H1 (cell line): Measurements from ENCODE around the gene TMEM129. TPM values are rescaled to one million over a fixed set of nuclear protein-coding genes. Genes with fewer than 3 reads are reported as not detected.

Experiments used
- BCL11A ChIP-seq, 2 experiments: IDR thresholded peaks; one replicate each; pipeline ENCODE4 v1.6.1; 2011; ENCODE audit warnings: low read depth in 2 of 2, low read length in 2 of 2, mild to moderate bottlenecking in 2 of 2
- JUN ChIP-seq: IDR thresholded peaks from 2 replicates; pipeline ENCODE4 v1.6.1; 2011; ENCODE audit warnings: low read depth, mild to moderate bottlenecking, improper control_type of control experiment, low read length
- MAFK ChIP-seq: IDR thresholded peaks from 2 replicates; pipeline ENCODE4 v1.6.1; 2012; ENCODE audit warnings: low read depth, mild to moderate bottlenecking, improper control_type of control experiment, low read length
- POLR2AphosphoS5 ChIP-seq: IDR thresholded peaks from 2 replicates; pipeline ENCODE4 v1.6.1; 2011; ENCODE audit warnings: low read depth, low read length
- SP2 ChIP-seq: IDR thresholded peaks from 2 replicates; pipeline ENCODE4 v1.6.1; 2012; ENCODE audit warnings: mild to moderate bottlenecking, low read length, inconsistent platforms
- TAF1 ChIP-seq: IDR thresholded peaks from 2 replicates; pipeline ENCODE4 v1.6.1; 2011; ENCODE audit warnings: mild to moderate bottlenecking, low read depth, low read length
- TCF12 ChIP-seq: IDR thresholded peaks from 2 replicates; pipeline ENCODE4 v1.6.1; 2011; ENCODE audit warnings: low read depth, mild to moderate bottlenecking, low read length
- polyA plus RNA-seq, 7 experiments: library from polyadenylated mRNA; depleted of rRNA in 3 of 7; stranded (reverse) in 5 of 7; unstranded in 2 of 7; fragments of >200 nt in 5 of 7; fragments of 200-250 nt in 2 of 7; gene quantifications; 1 replicate in 5 of 7; 2 replicates in 1 of 7; 4 replicates in 1 of 7; pipeline versions ENCODE4 v1.2.1 to v1.2.3, GENCODE V29; 2011 to 2013; ENCODE audit warnings: missing spikeins in 2 of 7, mixed read lengths in 2 of 7
- total RNA-seq: library from RNA; stranded (reverse); fragmentation: NEBNext Ultra II Directional; extraction: Animal tissue kit (Norgen Biotek cat#: 25700); gene quantifications from 2 replicates; pipeline ENCODE4 v1.2.1, GENCODE V29; 2021
- TF ChIP-seq, protein P1 (sequence below): IDR thresholded peaks from 2 replicates; pipeline ENCODE4 v1.6.1; 2012; ENCODE audit warnings: inconsistent platforms
- TF ChIP-seq, protein P2 (sequence below), 3 experiments: IDR thresholded peaks; 1 replicate in 2 of 3; 2 replicates in 1 of 3; pipeline versions ENCODE4 v1.5.1 to v1.6.1; 2011; ENCODE audit warnings: low read length in 3 of 3, mild to moderate bottlenecking in 3 of 3, inconsistent platforms in 2 of 3, low read depth in 1 of 3, moderate library complexity in 1 of 3; ENCODE audit not compliant: insufficient read depth in 1 of 3; ENCODE audit errors: control extremely low read depth in 1 of 3

The TMEM129 gene
- total and polyA plus RNA-seq, 2 of the 8 experiments (the other 6 are each of a cell fraction or from before 2014, with no cell fraction given): 31.5 to 58.7 TPM

DNA sequence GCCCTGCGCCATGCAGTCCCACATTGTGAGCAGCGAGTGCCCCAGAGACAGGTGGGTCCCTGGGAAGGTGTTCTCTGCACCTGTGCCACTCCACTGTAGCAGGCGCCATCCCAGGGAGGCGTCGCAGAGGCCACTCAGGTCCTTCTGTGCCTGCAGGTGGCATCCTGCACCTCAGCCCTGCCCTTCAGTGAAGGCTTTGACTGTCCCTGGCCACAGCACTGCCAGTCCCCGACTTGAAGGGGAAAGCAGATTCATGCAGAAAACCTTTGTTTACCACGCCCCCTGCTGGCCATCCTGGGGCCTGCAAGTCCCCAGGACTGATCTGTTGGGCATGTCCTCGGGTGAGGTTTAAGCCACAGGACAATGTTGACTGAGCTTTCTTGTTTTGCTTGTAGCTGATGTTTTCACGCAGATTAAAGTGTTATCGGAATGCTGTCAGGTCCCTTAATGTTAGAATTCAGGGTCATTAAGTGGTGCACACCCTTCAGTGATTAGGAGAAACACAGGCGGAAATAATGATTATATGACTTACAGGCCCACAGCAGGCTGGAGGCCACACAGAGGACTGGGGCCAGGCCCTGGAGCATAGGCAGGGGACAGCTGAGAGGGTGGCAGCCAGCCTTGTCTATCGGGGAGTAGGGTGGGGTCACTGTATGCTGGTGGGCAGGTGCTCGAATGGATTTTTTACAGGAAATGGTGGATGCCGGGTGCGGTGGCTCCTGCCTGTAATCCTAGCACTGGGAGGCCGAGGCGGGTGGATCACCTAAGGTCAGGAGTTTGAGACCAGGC lies 5.2 kb upstream of the TMEM129 start (continued):
- TF ChIP-seq, protein P1, sequence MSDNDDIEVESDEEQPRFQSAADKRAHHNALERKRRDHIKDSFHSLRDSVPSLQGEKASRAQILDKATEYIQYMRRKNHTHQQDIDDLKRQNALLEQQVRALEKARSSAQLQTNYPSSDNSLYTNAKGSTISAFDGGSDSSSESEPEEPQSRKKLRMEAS: 0 out of 2 replicates have a peak, but pooled peaks have one; percentile 11
- TF ChIP-seq POLR2AphosphoS5 (no peak), TAF1 (0 out of 2 replicates have a peak, but pooled peaks have one; percentile 18), JUN (no peak), TCF12 (no peak), BCL11A (IDR thresholded peaks at IDR 0.05; ENCODE audit: low read depth in 2 of 2, low read length in 2 of 2) (no peak), MAFK (peak; percentile 9; the same call in 1 of the 2 replicates), SP2 (no peak)
- TF ChIP-seq, protein P2, sequence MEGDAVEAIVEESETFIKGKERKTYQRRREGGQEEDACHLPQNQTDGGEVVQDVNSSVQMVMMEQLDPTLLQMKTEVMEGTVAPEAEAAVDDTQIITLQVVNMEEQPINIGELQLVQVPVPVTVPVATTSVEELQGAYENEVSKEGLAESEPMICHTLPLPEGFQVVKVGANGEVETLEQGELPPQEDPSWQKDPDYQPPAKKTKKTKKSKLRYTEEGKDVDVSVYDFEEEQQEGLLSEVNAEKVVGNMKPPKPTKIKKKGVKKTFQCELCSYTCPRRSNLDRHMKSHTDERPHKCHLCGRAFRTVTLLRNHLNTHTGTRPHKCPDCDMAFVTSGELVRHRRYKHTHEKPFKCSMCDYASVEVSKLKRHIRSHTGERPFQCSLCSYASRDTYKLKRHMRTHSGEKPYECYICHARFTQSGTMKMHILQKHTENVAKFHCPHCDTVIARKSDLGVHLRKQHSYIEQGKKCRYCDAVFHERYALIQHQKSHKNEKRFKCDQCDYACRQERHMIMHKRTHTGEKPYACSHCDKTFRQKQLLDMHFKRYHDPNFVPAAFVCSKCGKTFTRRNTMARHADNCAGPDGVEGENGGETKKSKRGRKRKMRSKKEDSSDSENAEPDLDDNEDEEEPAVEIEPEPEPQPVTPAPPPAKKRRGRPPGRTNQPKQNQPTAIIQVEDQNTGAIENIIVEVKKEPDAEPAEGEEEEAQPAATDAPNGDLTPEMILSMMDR (IDR thresholded peaks at IDR 0.05; ENCODE audit: control extremely low read depth in 1 of 3, insufficient read depth in 1 of 3, low read depth in 1 of 3, low read length in 3 of 3): peak in 2 of 3 experiments; percentile 82 to 98; a peak in 3 of 4 replicates
